Measurements from ENCODE around the gene ERICH6.

The ERICH6 gene

DNA sequence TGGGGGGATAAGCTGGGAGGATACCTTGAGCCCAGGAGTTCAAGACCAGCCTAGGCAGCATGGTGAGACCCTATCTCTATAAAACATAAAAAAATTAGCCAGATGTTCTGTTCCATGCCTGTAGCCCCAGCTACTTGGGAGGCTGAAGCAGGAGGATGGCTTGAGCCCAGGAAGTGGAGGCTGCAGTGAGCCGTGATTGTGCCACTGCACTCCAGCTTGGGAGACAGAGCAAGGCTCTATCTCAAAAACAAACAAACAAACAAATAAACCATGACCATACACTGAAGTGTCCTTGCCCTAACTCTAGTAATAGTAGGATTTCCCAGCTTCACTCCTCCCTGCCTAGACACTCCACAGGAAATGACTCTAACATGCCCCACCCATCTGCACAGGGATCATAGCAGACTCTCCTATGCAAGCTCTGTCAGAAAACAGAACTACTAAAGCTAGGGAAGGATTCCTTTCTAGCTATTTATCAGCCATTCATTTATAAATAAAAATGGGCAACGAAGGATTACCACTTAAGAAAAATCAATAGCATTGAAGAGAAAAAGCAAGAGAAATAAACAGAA, 4.6 kb downstream of the ERICH6 start:
- H3K4me3 ChIP-seq (ENCODE audit: low read depth, low read length) = no peak overlapping the region
- TF ChIP-seq, protein P1, sequence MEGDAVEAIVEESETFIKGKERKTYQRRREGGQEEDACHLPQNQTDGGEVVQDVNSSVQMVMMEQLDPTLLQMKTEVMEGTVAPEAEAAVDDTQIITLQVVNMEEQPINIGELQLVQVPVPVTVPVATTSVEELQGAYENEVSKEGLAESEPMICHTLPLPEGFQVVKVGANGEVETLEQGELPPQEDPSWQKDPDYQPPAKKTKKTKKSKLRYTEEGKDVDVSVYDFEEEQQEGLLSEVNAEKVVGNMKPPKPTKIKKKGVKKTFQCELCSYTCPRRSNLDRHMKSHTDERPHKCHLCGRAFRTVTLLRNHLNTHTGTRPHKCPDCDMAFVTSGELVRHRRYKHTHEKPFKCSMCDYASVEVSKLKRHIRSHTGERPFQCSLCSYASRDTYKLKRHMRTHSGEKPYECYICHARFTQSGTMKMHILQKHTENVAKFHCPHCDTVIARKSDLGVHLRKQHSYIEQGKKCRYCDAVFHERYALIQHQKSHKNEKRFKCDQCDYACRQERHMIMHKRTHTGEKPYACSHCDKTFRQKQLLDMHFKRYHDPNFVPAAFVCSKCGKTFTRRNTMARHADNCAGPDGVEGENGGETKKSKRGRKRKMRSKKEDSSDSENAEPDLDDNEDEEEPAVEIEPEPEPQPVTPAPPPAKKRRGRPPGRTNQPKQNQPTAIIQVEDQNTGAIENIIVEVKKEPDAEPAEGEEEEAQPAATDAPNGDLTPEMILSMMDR (IDR thresholded peaks at IDR 0.05; ENCODE audit: borderline replicate concordance, insufficient read depth, low read depth, low read length) = no peak

DNA sequence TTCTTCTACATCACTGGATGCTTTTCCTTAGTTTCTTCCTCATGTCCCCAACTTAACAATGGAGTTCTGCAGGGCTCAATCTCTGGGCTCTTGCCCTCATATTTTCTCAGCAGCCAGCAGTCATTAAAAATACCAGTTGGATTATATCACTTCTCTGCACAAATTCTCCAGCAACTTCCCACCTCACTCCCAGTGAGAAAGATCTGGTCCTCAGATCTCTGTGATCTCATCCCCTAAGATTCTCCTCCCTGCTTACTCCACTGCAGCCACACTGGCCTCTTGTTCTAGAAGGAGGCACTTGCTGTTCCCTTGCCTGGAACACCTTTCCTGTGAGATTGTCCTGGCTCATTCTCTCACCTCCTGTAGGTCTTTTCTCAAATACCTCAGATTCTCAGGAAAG, 6.1 kb downstream of the ERICH6 start:
- H3K4me3 ChIP-seq (ENCODE audit: low read depth, low read length) = no peak overlapping the region
- TF ChIP-seq, protein P1 (IDR thresholded peaks at IDR 0.05; ENCODE audit: borderline replicate concordance, insufficient read depth, low read depth, low read length) = no peak

- TF ChIP-seq, protein P1 (IDR thresholded peaks at IDR 0.05; ENCODE audit: borderline replicate concordance, insufficient read depth, low read depth, low read length) = no peak
- no peak overlapping the region for H3K4me3 ChIP-seq (ENCODE audit: low read depth, low read length)
Observed at GRCh38 chr3:150691414-150692040, 12.2 kb downstream of the ERICH6 start.

GRCh38 chr3:150687613-150688012, 16.1 kb downstream of the ERICH6 start:
- no peak overlapping the region for H3K4me3 ChIP-seq (ENCODE audit: low read depth, low read length)
- TF ChIP-seq, protein P1 (IDR thresholded peaks at IDR 0.05; ENCODE audit: borderline replicate concordance, insufficient read depth, low read depth, low read length) = no peak

GRCh38 chr3:150682824-150683223, 20.9 kb downstream of the ERICH6 start:
- TF ChIP-seq, protein P1 (IDR thresholded peaks at IDR 0.05; ENCODE audit: borderline replicate concordance, insufficient read depth, low read depth, low read length) = no peak
- H3K4me3 ChIP-seq (ENCODE audit: low read depth, low read length) = no peak overlapping the region

DNA sequence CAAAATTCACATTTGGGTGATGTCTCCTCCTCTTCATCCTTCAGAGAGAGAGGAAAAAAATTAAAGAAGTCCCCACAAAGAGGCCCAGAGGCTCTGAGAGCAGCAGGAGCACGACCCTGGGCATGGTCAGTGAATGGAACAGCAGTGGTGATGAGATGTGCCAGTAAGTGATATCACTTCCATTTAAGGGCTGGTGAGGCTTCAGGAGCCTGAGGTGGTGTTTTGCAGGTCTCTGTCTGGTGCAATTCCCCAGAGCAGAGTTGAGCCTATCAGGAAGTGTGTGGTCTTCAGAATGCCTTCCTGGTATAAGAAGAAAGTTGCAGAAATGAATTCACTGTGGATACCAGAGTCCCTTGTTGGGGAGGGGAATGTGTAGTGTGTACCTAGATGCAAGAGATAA, 21.4 kb downstream of the ERICH6 start:
- TF ChIP-seq, protein P1 (IDR thresholded peaks at IDR 0.05; ENCODE audit: borderline replicate concordance, insufficient read depth, low read depth, low read length) = no peak
- no peak overlapping the region for H3K4me3 ChIP-seq (ENCODE audit: low read depth, low read length)

GRCh38 chr3:150681057-150681456, 22.7 kb downstream of the ERICH6 start:
- TF ChIP-seq, protein P1 (IDR thresholded peaks at IDR 0.05; ENCODE audit: borderline replicate concordance, insufficient read depth, low read depth, low read length) = no peak
- no peak overlapping the region for H3K4me3 ChIP-seq (ENCODE audit: low read depth, low read length)

Data from GM12875 (cell line).